ENCODE data around the gene FAM229B. TPM values are rescaled to one million over a fixed set of nuclear protein-coding genes. Genes with fewer than 3 reads are reported as not detected.

Gene FAM229B
- total RNA-seq, 1 donor from 2014 or later = 31.8 TPM

- no peak overlapping the region for H3K27ac ChIP-seq (ENCODE audit: low read depth, low read length)
- H3K9me3 Mint-ChIP-seq (ENCODE audit: unreplicated experiment) = no peaks in the 10 kb centered on the region
- H3K36me3 Mint-ChIP-seq (ENCODE audit: low read depth, unreplicated experiment) = no peaks in the 10 kb centered on the region
Observed at GRCh38 chr6:112145080-112145573, 57.7 kb downstream of the FAM229B start.

GRCh38 chr6:112148103-112148502, 60.7 kb downstream of the FAM229B start:
- H3K4me2 ChIP-seq (ENCODE audit: low read length) = no peak overlapping the region
- no peaks in the 10 kb centered on the region for H3K27me3 ChIP-seq (ENCODE audit: insufficient read depth, low read length)
- Mint-ChIP-seq H3K9me3 (ENCODE audit: unreplicated experiment) (no peaks in the 10 kb centered on the region), H3K27me3 (ENCODE audit: low read depth, unreplicated experiment) (no peaks in the 10 kb centered on the region), H3K4me1 (ENCODE audit: low read depth, unreplicated experiment) (peaks cover 3% of the 10 kb centered on the region), H3K4me3 (ENCODE audit: unreplicated experiment) (no peak overlapping the region), H3K27ac (ENCODE audit: unreplicated experiment) (no peak overlapping the region), H3K36me3 (ENCODE audit: low read depth, unreplicated experiment) (no peaks in the 10 kb centered on the region)
- no peak overlapping the region for H2AFZ ChIP-seq (ENCODE audit: low read depth, low read length)
- H3K4me3 ChIP-seq (ENCODE audit: insufficient read depth, low read depth, low read length) = no peak overlapping the region
- H3K9me3 ChIP-seq (ENCODE audit: insufficient read depth, low read depth, low read length) = no peaks in the 10 kb centered on the region
- TF ChIP-seq CTCF (IDR thresholded peaks at IDR 0.05; ENCODE audit: insufficient read depth, low read depth, low read length) (no peak), EZH2 (IDR thresholded peaks at IDR 0.05; ENCODE audit: insufficient read depth, low read length) (no peak)
- DNase-seq (ENCODE audit: low read depth) (no peak), FAIRE-seq (no peak)
- no peak overlapping the region for H3K27ac ChIP-seq (ENCODE audit: low read depth, low read length)
- H3K4me1 ChIP-seq (ENCODE audit: insufficient read depth, low read length) = no peaks in the 10 kb centered on the region
- H4K20me1 ChIP-seq (ENCODE audit: insufficient read depth, low read length) = no peaks in the 10 kb centered on the region
- no peaks in the 10 kb centered on the region for H3K79me2 ChIP-seq (ENCODE audit: insufficient read depth, low read length)
- no peak overlapping the region for H3K9ac ChIP-seq (ENCODE audit: low read length)
- H3K36me3 ChIP-seq (ENCODE audit: insufficient read depth, low read length) = no peaks in the 10 kb centered on the region

More at GRCh38 chr6:112145080-112145573, 57.7 kb downstream of the FAM229B start:
- no peaks in the 10 kb centered on the region for H3K4me1 ChIP-seq (ENCODE audit: insufficient read depth, low read length)
- H3K9ac ChIP-seq (ENCODE audit: low read length) = no peak overlapping the region
- no peak overlapping the region for H2AFZ ChIP-seq (ENCODE audit: low read depth, low read length)
- H3K9me3 ChIP-seq (ENCODE audit: insufficient read depth, low read depth, low read length) = no peaks in the 10 kb centered on the region
- Mint-ChIP-seq H3K4me3 (ENCODE audit: unreplicated experiment) (no peak overlapping the region), H3K27me3 (ENCODE audit: low read depth, unreplicated experiment) (no peaks in the 10 kb centered on the region), H3K4me1 (ENCODE audit: low read depth, unreplicated experiment) (no peaks in the 10 kb centered on the region), H3K27ac (ENCODE audit: unreplicated experiment) (no peak overlapping the region)
- no peaks in the 10 kb centered on the region for H3K27me3 ChIP-seq (ENCODE audit: insufficient read depth, low read length)
- DNase-seq (ENCODE audit: low read depth) (no peak), FAIRE-seq (no peak)
- no peak for TF ChIP-seq CTCF (IDR thresholded peaks at IDR 0.05; ENCODE audit: insufficient read depth, low read depth, low read length)
- TF ChIP-seq EZH2 (IDR thresholded peaks at IDR 0.05; ENCODE audit: insufficient read depth, low read length) = no peak
- H3K4me2 ChIP-seq (ENCODE audit: low read length) = no peak overlapping the region
- H4K20me1 ChIP-seq (ENCODE audit: insufficient read depth, low read length) = no peaks in the 10 kb centered on the region
- H3K79me2 ChIP-seq (ENCODE audit: insufficient read depth, low read length) = no peaks in the 10 kb centered on the region
- H3K4me3 ChIP-seq (ENCODE audit: insufficient read depth, low read depth, low read length) = no peak overlapping the region
- peaks cover 25% of the 10 kb centered on the region for H3K36me3 ChIP-seq (ENCODE audit: insufficient read depth, low read length)

GRCh38 chr6:112149236-112149635, 61.8 kb downstream of the FAM229B start:
- Histone ChIP-seq H3K4me1 (ENCODE audit: insufficient read depth, low read length) (peaks cover 6% of the 10 kb centered on the region), H2AFZ (ENCODE audit: low read depth, low read length) (no peak overlapping the region), H3K27me3 (ENCODE audit: insufficient read depth, low read length) (no peaks in the 10 kb centered on the region), H3K27ac (ENCODE audit: low read depth, low read length) (no peak overlapping the region), H3K79me2 (ENCODE audit: insufficient read depth, low read length) (no peaks in the 10 kb centered on the region), H3K36me3 (ENCODE audit: insufficient read depth, low read length) (no peaks in the 10 kb centered on the region), H3K4me3 (ENCODE audit: insufficient read depth, low read depth, low read length) (no peak overlapping the region), H3K9me3 (ENCODE audit: insufficient read depth, low read depth, low read length) (no peaks in the 10 kb centered on the region), H4K20me1 (ENCODE audit: insufficient read depth, low read length) (no peaks in the 10 kb centered on the region), H3K9ac (ENCODE audit: low read length) (no peak overlapping the region), H3K4me2 (ENCODE audit: low read length) (no peak overlapping the region)
- peaks cover 8% of the 10 kb centered on the region for H3K4me1 Mint-ChIP-seq (ENCODE audit: low read depth, unreplicated experiment)
- TF ChIP-seq EZH2 (IDR thresholded peaks at IDR 0.05; ENCODE audit: insufficient read depth, low read length) (no peak), CTCF (IDR thresholded peaks at IDR 0.05; ENCODE audit: insufficient read depth, low read depth, low read length) (no peak)
- FAIRE-seq = peak; percentile 66
- no peaks in the 10 kb centered on the region for H3K36me3 Mint-ChIP-seq (ENCODE audit: low read depth, unreplicated experiment)
- no peak for DNase-seq (ENCODE audit: low read depth)
- H3K27ac Mint-ChIP-seq (ENCODE audit: unreplicated experiment) = no peak overlapping the region
- no peaks in the 10 kb centered on the region for H3K9me3 Mint-ChIP-seq (ENCODE audit: unreplicated experiment)
- H3K27me3 Mint-ChIP-seq (ENCODE audit: low read depth, unreplicated experiment) = no peaks in the 10 kb centered on the region
- no peak overlapping the region for H3K4me3 Mint-ChIP-seq (ENCODE audit: unreplicated experiment)
